HG03095 (cell line): ENCODE data around the gene BIRC2.
A peak's percentile ranks its signal among the peaks of the same experiment; 100 is the strongest.
"Not testable (repeated sequence)": the region's sequence is repeated elsewhere in the genome, so short reads cannot be mapped to it uniquely, and the experiment has no call there.

Experiments
- ATAC-seq: cut with Tn5 transposase; IDR thresholded peaks from one replicate; pipeline ENCODE4 v1.9.1; 2021; ENCODE audit warnings: moderate library complexity; ENCODE audit not compliant: unreplicated experiment

Gene BIRC2

GRCh38 chr11:102322560-102322959, 24.5 kb upstream of the BIRC2 start:
- ATAC-seq: no peak

DNA sequence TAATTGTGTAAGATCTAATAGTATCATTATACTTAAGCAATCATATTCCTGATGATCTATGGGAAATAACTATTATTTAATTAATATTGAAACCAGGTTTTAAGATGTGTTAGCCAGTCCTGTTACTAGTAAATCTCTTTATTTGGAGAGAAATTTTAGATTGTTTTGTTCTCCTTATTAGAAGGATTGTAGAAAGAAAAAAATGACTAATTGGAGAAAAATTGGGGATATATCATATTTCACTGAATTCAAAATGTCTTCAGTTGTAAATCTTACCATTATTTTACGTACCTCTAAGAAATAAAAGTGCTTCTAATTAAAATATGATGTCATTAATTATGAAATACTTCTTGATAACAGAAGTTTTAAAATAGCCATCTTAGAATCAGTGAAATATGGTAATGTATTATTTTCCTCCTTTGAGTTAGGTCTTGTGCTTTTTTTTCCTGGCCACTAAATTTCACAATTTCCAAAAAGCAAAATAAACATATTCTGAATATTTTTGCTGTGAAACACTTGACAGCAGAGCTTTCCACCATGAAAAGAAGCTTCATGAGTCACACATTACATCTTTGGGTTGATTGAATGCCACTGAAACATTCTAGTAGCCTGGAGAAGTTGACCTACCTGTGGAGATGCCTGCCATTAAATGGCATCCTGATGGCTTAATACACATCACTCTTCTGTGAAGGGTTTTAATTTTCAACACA, 23.3 kb upstream of the BIRC2 start:
- no peak for ATAC-seq

- no peak for ATAC-seq
Observed at GRCh38 chr11:102325088-102325487, 21.9 kb upstream of the BIRC2 start.

- ATAC-seq: no peak
Observed at GRCh38 chr11:102328748-102329147, 18.3 kb upstream of the BIRC2 start.

- ATAC-seq: no peak
Observed at GRCh38 chr11:102330231-102330630, 16.8 kb upstream of the BIRC2 start.

DNA sequence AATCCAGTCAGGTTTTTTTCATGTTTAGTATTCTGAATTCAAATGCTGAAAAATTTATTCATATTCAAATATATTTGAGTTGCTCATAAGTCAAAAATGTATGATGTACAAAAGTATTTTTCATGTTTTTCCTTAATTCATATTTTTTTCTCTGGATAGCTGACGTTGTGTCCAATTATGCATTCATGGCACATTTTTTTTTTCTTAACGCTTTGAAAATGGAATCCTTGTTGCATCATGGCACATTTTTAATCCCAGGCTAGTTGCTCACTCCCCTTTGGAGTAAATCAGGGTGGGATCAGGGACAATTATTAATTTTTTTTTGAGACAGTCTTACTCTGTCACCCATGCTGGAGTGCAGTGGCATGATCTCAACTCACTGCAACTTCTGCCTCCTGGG, 15.7 kb upstream of the BIRC2 start:
- ATAC-seq: no peak

- no peak for ATAC-seq
Observed at GRCh38 chr11:102332611-102332994, 14.4 kb upstream of the BIRC2 start.

DNA sequence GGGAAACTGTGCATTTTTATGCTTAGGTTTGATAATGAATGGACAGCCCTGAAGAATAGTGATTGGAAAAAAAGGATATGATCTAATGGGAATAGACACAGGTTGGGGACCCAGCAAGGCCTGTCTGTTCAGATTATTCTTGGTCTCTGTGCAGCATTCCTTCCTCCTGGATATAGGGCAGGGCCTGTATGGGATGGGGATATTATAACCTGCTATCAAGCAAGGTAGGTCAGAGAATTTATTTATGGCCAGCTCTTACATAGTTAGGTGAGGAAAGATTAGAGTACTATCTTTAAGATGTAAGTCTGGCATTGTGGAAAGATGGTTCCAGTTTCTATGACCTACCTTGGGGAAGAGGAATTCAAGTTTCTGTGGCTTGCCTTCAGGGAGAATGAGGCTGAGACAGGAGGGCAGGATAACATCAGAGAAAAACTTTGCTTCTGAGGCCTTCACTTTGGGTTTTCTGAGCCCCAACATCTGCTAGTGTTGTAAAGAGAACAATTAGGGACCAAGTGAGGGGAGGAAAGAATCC, 8.5 kb upstream of the BIRC2 start:
- ATAC-seq: no peak

DNA sequence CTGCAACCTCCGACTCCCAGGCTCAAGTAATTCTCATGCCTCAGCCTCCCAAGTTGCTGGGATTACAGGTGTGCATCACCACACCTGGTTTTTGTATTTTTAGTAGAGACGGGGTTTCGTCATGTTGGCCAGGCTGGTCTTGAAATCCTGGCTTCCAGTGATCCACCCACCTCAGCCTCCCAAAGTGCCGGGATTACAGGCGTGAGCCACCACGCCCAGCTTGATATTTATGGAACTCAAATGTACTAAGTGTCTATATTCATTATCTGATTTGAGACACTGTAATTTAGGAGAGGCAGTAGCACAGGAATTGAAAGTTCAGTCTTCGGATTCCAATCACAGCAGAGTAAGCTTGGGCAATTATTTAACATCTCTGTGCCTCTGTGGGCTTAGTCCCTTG, 5.7 kb upstream of the BIRC2 start:
- not testable (repeated sequence) for ATAC-seq

GRCh38 chr11:102341844-102342318, 5.1 kb upstream of the BIRC2 start:
- ATAC-seq: peak; percentile 37

GRCh38 chr11:102343809-102344208, 3.2 kb upstream of the BIRC2 start:
- no peak for ATAC-seq

GRCh38 chr11:102345904-102346303, 1.1 kb upstream of the BIRC2 start:
- no peak for ATAC-seq

DNA sequence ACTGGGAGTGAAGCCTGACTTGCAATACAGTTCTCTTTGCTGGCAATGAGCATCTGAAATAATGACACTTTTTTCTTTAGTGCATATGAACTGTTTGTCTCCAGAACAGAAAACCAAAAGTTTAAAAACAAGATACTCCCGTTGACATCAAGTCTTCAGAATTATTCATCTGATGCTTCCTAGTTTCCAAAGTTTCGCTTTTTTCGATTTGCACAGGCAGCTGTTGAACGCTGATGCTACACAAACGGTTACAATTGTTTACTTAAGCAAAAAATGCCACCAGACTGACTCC, 612 bp upstream of the BIRC2 start:
- ATAC-seq: no peak

- ATAC-seq: peak; percentile 7
Observed at GRCh38 chr11:102347462-102348370, 702 bp downstream of the BIRC2 start.

DNA sequence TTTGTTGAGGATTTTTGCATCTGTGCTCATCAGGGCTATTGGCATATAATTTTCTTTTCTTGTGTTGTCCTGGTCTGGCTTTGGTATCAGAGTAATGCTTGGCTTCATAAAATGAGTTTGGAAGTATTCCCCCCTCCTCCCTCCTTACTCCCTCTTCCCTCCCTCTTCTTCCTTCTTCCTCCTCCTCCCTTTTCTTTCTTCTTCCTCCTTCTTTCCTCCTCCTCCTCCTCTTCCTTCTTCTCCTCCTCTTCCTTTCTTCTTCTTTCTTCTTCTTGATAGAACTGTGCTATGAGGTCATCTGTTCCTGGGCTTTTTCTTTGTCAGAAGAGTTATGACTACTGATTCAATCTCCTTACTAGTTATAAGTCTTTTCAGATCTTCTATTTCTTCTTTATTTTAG, 10.1 kb downstream of the BIRC2 start:
- ATAC-seq: no peak

GRCh38 chr11:102359372-102359771, 12.4 kb downstream of the BIRC2 start:
- ATAC-seq: no peak

GRCh38 chr11:102360681-102361080, 13.7 kb downstream of the BIRC2 start:
- ATAC-seq: no peak

DNA sequence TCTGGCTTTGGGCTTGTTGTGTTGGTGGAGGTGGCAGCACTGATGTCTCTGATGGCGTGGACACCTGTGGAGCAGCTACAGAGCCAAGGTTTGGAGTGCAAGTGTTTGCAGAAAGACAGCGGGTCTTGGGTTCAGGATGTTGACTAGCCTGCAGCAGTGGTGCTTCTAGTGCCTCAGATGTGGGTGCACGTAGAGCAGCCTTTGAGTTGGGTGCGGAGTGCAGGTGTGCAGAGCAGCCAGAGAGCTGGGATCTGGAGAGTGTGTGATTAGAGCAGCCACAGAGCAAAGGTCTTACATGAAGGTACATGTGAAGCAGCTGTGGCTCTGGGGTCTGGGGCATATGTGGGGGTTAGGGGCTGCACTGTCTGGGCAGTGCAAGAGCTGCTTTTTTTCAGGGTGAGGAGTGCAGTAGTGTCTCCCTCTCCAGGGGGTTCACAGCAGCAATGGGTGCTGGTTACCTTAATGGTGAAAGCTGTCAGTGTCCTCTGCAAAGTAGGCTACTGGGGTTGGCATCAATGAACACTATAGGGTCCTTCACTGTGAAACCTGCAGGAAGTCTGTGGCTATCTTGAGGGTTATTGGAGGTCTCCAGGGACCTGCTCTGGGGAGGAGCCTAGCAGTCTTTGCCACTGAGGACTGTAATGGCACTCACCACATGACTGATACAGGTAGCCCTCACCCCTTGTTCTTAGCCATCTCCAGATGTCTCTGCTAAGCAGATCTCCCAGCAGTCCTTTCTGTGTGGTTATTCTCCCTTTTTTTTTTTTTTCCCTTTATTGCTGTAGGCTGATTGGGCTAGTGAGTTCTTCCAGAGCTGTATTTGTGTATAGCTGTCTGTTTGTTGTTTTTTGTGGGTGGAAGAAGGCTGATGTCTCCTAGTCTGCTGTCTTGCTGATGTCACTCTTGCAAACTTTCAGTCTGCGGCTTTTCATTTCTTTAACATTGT, 14.3 kb downstream of the BIRC2 start:
- ATAC-seq: no peak

DNA sequence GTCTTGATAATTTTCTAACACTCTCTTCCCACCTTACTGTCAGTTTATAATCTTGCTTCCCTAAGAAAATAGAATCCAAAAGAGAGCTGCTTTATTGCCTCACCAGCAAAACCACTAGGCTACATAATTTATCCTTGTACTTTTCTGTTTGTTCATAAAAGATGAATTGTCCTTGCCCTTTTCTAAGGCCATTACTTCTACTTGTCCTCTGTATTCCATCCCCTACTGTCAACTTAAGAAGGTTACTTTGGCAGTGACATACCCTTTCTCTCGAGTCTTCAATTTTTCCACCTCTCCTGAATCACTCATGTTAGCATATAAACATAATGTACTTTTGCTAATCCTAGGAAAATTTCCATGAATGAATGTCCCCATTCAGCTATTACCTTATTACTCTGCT, 18.0 kb downstream of the BIRC2 start:
- no peak for ATAC-seq

GRCh38 chr11:102367364-102367763, 20.4 kb downstream of the BIRC2 start:
- no peak for ATAC-seq

- peak; percentile 100 for ATAC-seq
Observed at GRCh38 chr11:102368472-102368871, 21.5 kb downstream of the BIRC2 start.
